Glutamatergic neuron (in vitro differentiated cells): ENCODE results near the gene GIMAP5. TPM values are rescaled to one million over a fixed set of nuclear protein-coding genes. Genes with fewer than 3 reads are reported as not detected.

Experiments used
- DNase-seq: peaks from one replicate; pipeline ENCODE4 v3.0.0; 2022
- H3K27ac Mint-ChIP-seq: one replicate; pipeline ENCODE4 v1.8.0; 2020; ENCODE audit warnings: mild to moderate bottlenecking, mixed read lengths, inconsistent platforms; ENCODE audit not compliant: unreplicated experiment
- H3K27me3 Mint-ChIP-seq: one replicate; pipeline ENCODE4 v1.8.0; 2020; ENCODE audit warnings: mild to moderate bottlenecking, moderate library complexity, mixed read lengths, inconsistent platforms; ENCODE audit not compliant: unreplicated experiment
- H3K36me3 Mint-ChIP-seq: one replicate; pipeline ENCODE4 v1.8.0; 2020; ENCODE audit warnings: mild to moderate bottlenecking, mixed read lengths, inconsistent platforms; ENCODE audit not compliant: unreplicated experiment
- H3K4me1 Mint-ChIP-seq: one replicate; pipeline ENCODE4 v1.8.0; 2020; ENCODE audit warnings: mild to moderate bottlenecking, low read depth, mixed read lengths, inconsistent platforms; ENCODE audit not compliant: unreplicated experiment
- H3K4me3 Mint-ChIP-seq: one replicate; pipeline ENCODE4 v1.8.0; 2020; ENCODE audit warnings: mild to moderate bottlenecking, mixed read lengths, inconsistent platforms; ENCODE audit not compliant: unreplicated experiment
- H3K9me3 Mint-ChIP-seq: one replicate; pipeline ENCODE4 v1.8.0; 2020; ENCODE audit warnings: mild to moderate bottlenecking, moderate library complexity, mixed read lengths, inconsistent platforms; ENCODE audit not compliant: unreplicated experiment
- CTCF ChIP-seq: fragments of 200-600 bp; sonication (generic); IDR thresholded peaks from one replicate; pipeline ENCODE4 v1.5.0; 2021; ENCODE audit not compliant: partially characterized antibody, unreplicated experiment
- total RNA-seq: library from RNA; stranded (reverse); fragmentation: NEBNext Ultra II Directional; extraction: Animal tissue kit (Norgen Biotek cat#: 25700); gene quantifications from one replicate; pipeline ENCODE4 v1.2.1, GENCODE V29; 2021; ENCODE audit not compliant: unreplicated experiment

Gene GIMAP5
- total RNA-seq, 1 donor from 2014 or later: not detected

- Mint-ChIP-seq H3K9me3 (no peaks in the 10 kb centered on the region), H3K27ac (no peak overlapping the region), H3K36me3 (no peaks in the 10 kb centered on the region), H3K4me3 (no peak overlapping the region), H3K27me3 (peaks cover 5% of the 10 kb centered on the region), H3K4me1 (no peaks in the 10 kb centered on the region)
- no peak for DNase-seq
- no peak for TF ChIP-seq CTCF
Observed at GRCh38 chr7:150715738-150716137, 21.5 kb upstream of the GIMAP5 start.

- DNase-seq: no peak
Observed at GRCh38 chr7:150716368-150716767, 20.9 kb upstream of the GIMAP5 start, which contains the start of gene GIMAP1. Gene GIMAP1, plus strand, starts transcription at chr7:150716613. Its CDS starts 2,435 bp downstream, at chr7:150719048.

GRCh38 chr7:150716939-150717338, 20.3 kb upstream of the GIMAP5 start:
- Mint-ChIP-seq H3K36me3 (no peaks in the 10 kb centered on the region), H3K27me3 (peaks cover 6% of the 10 kb centered on the region), H3K9me3 (no peaks in the 10 kb centered on the region), H3K4me1 (no peaks in the 10 kb centered on the region), H3K27ac (no peak overlapping the region), H3K4me3 (no peak overlapping the region)
- no peak for TF ChIP-seq CTCF
- DNase-seq: no peak

More at GRCh38 chr7:150716368-150716767, 20.9 kb upstream of the GIMAP5 start, which contains the start of gene GIMAP1:
- Mint-ChIP-seq H3K9me3 (no peaks in the 10 kb centered on the region), H3K36me3 (no peaks in the 10 kb centered on the region), H3K4me3 (no peak within 1 kb of the TSS), H3K27ac (no peak within 1 kb of the TSS), H3K27me3 (peaks cover 6% of the 10 kb centered on the region), H3K4me1 (no peaks in the 10 kb centered on the region)
- no peak for TF ChIP-seq CTCF

- H3K4me3 Mint-ChIP-seq: no peak overlapping the region
- no peaks in the 10 kb centered on the region for H3K36me3 Mint-ChIP-seq
- no peak overlapping the region for H3K27ac Mint-ChIP-seq
- H3K27me3 Mint-ChIP-seq: peaks cover 6% of the 10 kb centered on the region
- H3K9me3 Mint-ChIP-seq: no peaks in the 10 kb centered on the region
- no peaks in the 10 kb centered on the region for H3K4me1 Mint-ChIP-seq
- no peak for DNase-seq
- no peak for TF ChIP-seq CTCF
Observed at GRCh38 chr7:150717814-150718420, 19.3 kb upstream of the GIMAP5 start.

GRCh38 chr7:150719436-150719835, 17.8 kb upstream of the GIMAP5 start:
- no peak for TF ChIP-seq CTCF
- peaks cover 6% of the 10 kb centered on the region for H3K27me3 Mint-ChIP-seq
- H3K9me3 Mint-ChIP-seq: no peaks in the 10 kb centered on the region
- no peak for DNase-seq
- H3K4me3 Mint-ChIP-seq: no peak overlapping the region
- H3K36me3 Mint-ChIP-seq: no peaks in the 10 kb centered on the region
- H3K4me1 Mint-ChIP-seq: no peaks in the 10 kb centered on the region
- no peak overlapping the region for H3K27ac Mint-ChIP-seq
